GM21381 (cell line): ENCODE measurements around the gene WWOX.

Experiments used
- ATAC-seq: cut with Tn5 transposase; IDR thresholded peaks from one replicate; pipeline ENCODE4 v1.9.1; 2021; ENCODE audit warnings: mild to moderate bottlenecking, moderate library complexity; ENCODE audit not compliant: unreplicated experiment

The WWOX gene

GRCh38 chr16:79261944-79262552 is 1162.6 kb downstream of the WWOX start:
- no peak for ATAC-seq
